MM.1S (cell line): ENCODE data around the gene TET1.

ENCODE experiments used
- DNase-seq: peaks from one replicate; pipeline ENCODE4 v3.0.0-alpha.2; 2015
- H2AFZ ChIP-seq: fragments of 300-600 bp; sonication (generic); 2 replicates; pipeline ENCODE4 v1.6.0; 2016; ENCODE audit warnings: antibody characterized with exemption, low read length
- H3F3A ChIP-seq: fragments of 300-600 bp; sonication (generic); 2 replicates; pipeline ENCODE4 v1.6.1; 2016; ENCODE audit warnings: mild to moderate bottlenecking, antibody characterized with exemption, low read length, moderate library complexity, mixed read lengths; ENCODE audit not compliant: insufficient read depth
- H3K27ac ChIP-seq: fragments of 300-600 bp; sonication (generic); 2 replicates; pipeline ENCODE4 v1.5.1; 2016; ENCODE audit warnings: mild to moderate bottlenecking, low read length
- H3K27me3 ChIP-seq: fragments of 300-600 bp; sonication (generic); replicated peaks from 2 replicates; pipeline ENCODE4 v1.6.0; 2016; ENCODE audit warnings: low read length; ENCODE audit not compliant: insufficient read depth
- H3K36me3 ChIP-seq: fragments of 300-600 bp; sonication (generic); replicated peaks from 2 replicates; pipeline ENCODE4 v1.6.1; 2016; ENCODE audit warnings: mild to moderate bottlenecking, low read length, mixed read lengths; ENCODE audit not compliant: insufficient read depth
- H3K4me1 ChIP-seq: fragments of 300-600 bp; sonication (generic); 2 replicates; pipeline ENCODE4 v1.6.1; 2016; ENCODE audit warnings: low read length, mixed read lengths
- H3K4me2 ChIP-seq: fragments of 300-600 bp; sonication (generic); 2 replicates; pipeline ENCODE4 v1.6.0; 2016; ENCODE audit warnings: low read depth, low read length
- H3K4me3 ChIP-seq: fragments of 300-600 bp; sonication (generic); 2 replicates; pipeline ENCODE4 v1.5.1; 2016; ENCODE audit warnings: low read length, mixed read lengths
- H3K79me2 ChIP-seq: fragments of 300-600 bp; sonication (generic); 2 replicates; pipeline ENCODE4 v1.6.1; 2016; ENCODE audit warnings: mixed run types, low read length, mixed read lengths
- H3K9ac ChIP-seq: fragments of 300-600 bp; sonication (generic); 2 replicates; pipeline ENCODE4 v1.6.1; 2016; ENCODE audit warnings: low read length, mixed read lengths
- H3K9me2 ChIP-seq: fragments of 300-600 bp; sonication (generic); replicated peaks from 2 replicates; pipeline ENCODE4 v1.6.1; 2016; ENCODE audit warnings: mild to moderate bottlenecking, low read length, mixed read lengths; ENCODE audit not compliant: insufficient read depth
- H3K9me3 ChIP-seq: fragments of 300-600 bp; sonication (generic); replicated peaks from 2 replicates; pipeline ENCODE4 v1.6.1; 2016; ENCODE audit warnings: mild to moderate bottlenecking, low read length, mixed read lengths; ENCODE audit not compliant: insufficient read depth
- H4K20me1 ChIP-seq: fragments of 300-600 bp; sonication (generic); 2 replicates; pipeline ENCODE4 v1.6.1; 2016; ENCODE audit warnings: mild to moderate bottlenecking, low read length, moderate library complexity, mixed read lengths; ENCODE audit not compliant: insufficient read depth
- EZH2 ChIP-seq: fragments of 300-600 bp; sonication (generic); optimal IDR thresholded peaks from 2 replicates; pipeline ENCODE3; 2017; ENCODE audit warnings: low read depth, mild to moderate bottlenecking, antibody characterized with exemption, low read length, mixed read lengths
- EZH2phosphoT487 ChIP-seq: fragments of 300-600 bp; sonication (generic); IDR thresholded peaks from 2 replicates; pipeline ENCODE4 v1.6.1; 2018; ENCODE audit warnings: antibody characterized with exemption, low read length
- TF ChIP-seq, protein P1 (sequence below): fragments of 300-600 bp; sonication (generic); IDR thresholded peaks from 2 replicates; pipeline ENCODE4 v1.5.1; 2016; ENCODE audit warnings: antibody characterized with exemption, low read length, mixed read lengths

TET1 gene

GRCh38 chr10:68665841-68666240 is 105.7 kb downstream of the TET1 start:
- no peak overlapping the region for H2AFZ ChIP-seq
- no peak for DNase-seq
- no peaks in the 10 kb centered on the region for H3K9me3 ChIP-seq
- H3F3A ChIP-seq: no peaks in the 10 kb centered on the region
- TF ChIP-seq EZH2phosphoT487 (no peak), EZH2 (no peak)
- TF ChIP-seq, protein P1, sequence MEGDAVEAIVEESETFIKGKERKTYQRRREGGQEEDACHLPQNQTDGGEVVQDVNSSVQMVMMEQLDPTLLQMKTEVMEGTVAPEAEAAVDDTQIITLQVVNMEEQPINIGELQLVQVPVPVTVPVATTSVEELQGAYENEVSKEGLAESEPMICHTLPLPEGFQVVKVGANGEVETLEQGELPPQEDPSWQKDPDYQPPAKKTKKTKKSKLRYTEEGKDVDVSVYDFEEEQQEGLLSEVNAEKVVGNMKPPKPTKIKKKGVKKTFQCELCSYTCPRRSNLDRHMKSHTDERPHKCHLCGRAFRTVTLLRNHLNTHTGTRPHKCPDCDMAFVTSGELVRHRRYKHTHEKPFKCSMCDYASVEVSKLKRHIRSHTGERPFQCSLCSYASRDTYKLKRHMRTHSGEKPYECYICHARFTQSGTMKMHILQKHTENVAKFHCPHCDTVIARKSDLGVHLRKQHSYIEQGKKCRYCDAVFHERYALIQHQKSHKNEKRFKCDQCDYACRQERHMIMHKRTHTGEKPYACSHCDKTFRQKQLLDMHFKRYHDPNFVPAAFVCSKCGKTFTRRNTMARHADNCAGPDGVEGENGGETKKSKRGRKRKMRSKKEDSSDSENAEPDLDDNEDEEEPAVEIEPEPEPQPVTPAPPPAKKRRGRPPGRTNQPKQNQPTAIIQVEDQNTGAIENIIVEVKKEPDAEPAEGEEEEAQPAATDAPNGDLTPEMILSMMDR: no peak
- no peaks in the 10 kb centered on the region for H3K4me1 ChIP-seq
- no peaks in the 10 kb centered on the region for H3K9me2 ChIP-seq
- H3K4me3 ChIP-seq: no peak overlapping the region
- peaks cover 4% of the 10 kb centered on the region; the same call in 1 of the 2 replicates for H3K36me3 ChIP-seq
- no peak overlapping the region for H3K27ac ChIP-seq
- H3K4me2 ChIP-seq: no peak overlapping the region
- H3K79me2 ChIP-seq: no peaks in the 10 kb centered on the region; the same call in 1 of the 2 replicates
- H3K9ac ChIP-seq: no peak overlapping the region
- H4K20me1 ChIP-seq: no peaks in the 10 kb centered on the region
- no peaks in the 10 kb centered on the region for H3K27me3 ChIP-seq

GRCh38 chr10:68666280-68666760 is 106.2 kb downstream of the TET1 start:
- Histone ChIP-seq H3K27ac (no peak overlapping the region), H3K79me2 (no peaks in the 10 kb centered on the region; the same call in 1 of the 2 replicates), H2AFZ (no peak overlapping the region), H4K20me1 (no peaks in the 10 kb centered on the region), H3K36me3 (peaks cover 4% of the 10 kb centered on the region; the same call in 1 of the 2 replicates), H3F3A (no peaks in the 10 kb centered on the region), H3K4me2 (no peak overlapping the region), H3K9me2 (no peaks in the 10 kb centered on the region), H3K27me3 (no peaks in the 10 kb centered on the region), H3K9me3 (no peaks in the 10 kb centered on the region), H3K9ac (no peak overlapping the region), H3K4me3 (no peak overlapping the region), H3K4me1 (no peaks in the 10 kb centered on the region)
- DNase-seq: no peak
- TF ChIP-seq, protein P1: no peak
- TF ChIP-seq EZH2: no peak
- no peak for TF ChIP-seq EZH2phosphoT487

GRCh38 chr10:68668231-68668630 is 108.1 kb downstream of the TET1 start:
- no peak overlapping the region for H2AFZ ChIP-seq
- H3K79me2 ChIP-seq: no peaks in the 10 kb centered on the region; the same call in 1 of the 2 replicates

More at GRCh38 chr10:68668231-68668630, 108.1 kb downstream of the TET1 start:
- Histone ChIP-seq H3F3A (no peaks in the 10 kb centered on the region), H3K27ac (no peak overlapping the region), H4K20me1 (no peaks in the 10 kb centered on the region), H3K4me3 (no peak overlapping the region), H3K4me2 (no peak overlapping the region), H3K9me2 (no peaks in the 10 kb centered on the region), H3K27me3 (no peaks in the 10 kb centered on the region), H3K4me1 (no peaks in the 10 kb centered on the region), H3K36me3 (peaks cover 7% of the 10 kb centered on the region; the same call in 1 of the 2 replicates), H3K9me3 (no peaks in the 10 kb centered on the region), H3K9ac (no peak overlapping the region)
- TF ChIP-seq EZH2: no peak
- TF ChIP-seq, protein P1: no peak
- TF ChIP-seq EZH2phosphoT487: no peak
- no peak for DNase-seq
